ENCODE data around the gene BTF3L4. TPM values are rescaled to one million over a fixed set of nuclear protein-coding genes. Genes with fewer than 3 reads are reported as not detected.

BTF3L4 gene
- total RNA-seq, 3 donors from 2014 or later (not counting 1 experiment from before 2014, with no cell fraction given): 24.2 to 25.3 (median 25.2) TPM

GRCh38 chr1:52054496-52055065, 1.5 kb upstream of the BTF3L4 start:
- Mint-ChIP-seq H3K27ac (peak overlapping the region; percentile 92 to 95), H3K27me3 (ENCODE audit: low read depth in 2 of 2) (no peaks in the 10 kb centered on the region), H3K4me3 (peak overlapping the region; percentile 92), H3K9me3 (no peaks in the 10 kb centered on the region), H3K4me1 (peaks cover 57 to 61% of the 10 kb centered on the region in 2 donors), H3K36me3 (no peaks in the 10 kb centered on the region)
- no peaks in the 10 kb centered on the region for H3K9me3 ChIP-seq (ENCODE audit: control insufficient read depth, insufficient read depth, low read length)
- peak in 1 of 2 donors; percentile 11 for DNase-seq
- H3K4me1 ChIP-seq (ENCODE audit: control insufficient read depth, insufficient read depth, low read length): peaks cover 12% of the 10 kb centered on the region
- TF ChIP-seq CTCF (IDR thresholded peaks at IDR 0.05): no peak
- H3K36me3 ChIP-seq (ENCODE audit: control insufficient read depth, insufficient read depth, low read length): peaks cover 2% of the 10 kb centered on the region
- H3K27me3 ChIP-seq (ENCODE audit: control insufficient read depth, insufficient read depth, low read length): no peaks in the 10 kb centered on the region
- intact Hi-C loops (cut with micrococcal nuclease): no loop called here
- H3K4me3 ChIP-seq (ENCODE audit: low read length): peak overlapping the region; percentile 93
- no peak for ATAC-seq
- peak overlapping the region; percentile 85 for H3K27ac ChIP-seq (ENCODE audit: low read length)
- 8% methylated on average over 12 of the region's 13 CpGs for WGBS (ENCODE audit: insufficient coverage)

- TF ChIP-seq CTCF (IDR thresholded peaks at IDR 0.05): no peak
- peaks cover 57 to 58% of the 10 kb centered on the region in 2 donors for H3K4me1 Mint-ChIP-seq
- WGBS (ENCODE audit: insufficient coverage): 0% methylated on average over 40 of the region's 45 CpGs
- Histone ChIP-seq H3K36me3 (ENCODE audit: control insufficient read depth, insufficient read depth, low read length) (peaks cover 6% of the 10 kb centered on the region), H3K9me3 (ENCODE audit: control insufficient read depth, insufficient read depth, low read length) (no peaks in the 10 kb centered on the region), H3K4me1 (ENCODE audit: control insufficient read depth, insufficient read depth, low read length) (peaks cover 12% of the 10 kb centered on the region), H3K27ac (ENCODE audit: low read length) (peak within 1 kb of the TSS; percentile 85), H3K27me3 (ENCODE audit: control insufficient read depth, insufficient read depth, low read length) (no peaks in the 10 kb centered on the region), H3K4me3 (ENCODE audit: low read length) (peak within 1 kb of the TSS; percentile 93)
- peak within 1 kb of the TSS; percentile 92 for H3K4me3 Mint-ChIP-seq
- peak within 1 kb of the TSS; percentile 92 to 95 for H3K27ac Mint-ChIP-seq
- H3K36me3 Mint-ChIP-seq: no peaks in the 10 kb centered on the region
- DNase-seq: peak; percentile 33 to 80
- intact Hi-C loops (cut with micrococcal nuclease): no loop called here
- H3K27me3 Mint-ChIP-seq (ENCODE audit: low read depth in 2 of 2): no peaks in the 10 kb centered on the region
- H3K9me3 Mint-ChIP-seq: no peaks in the 10 kb centered on the region
- ATAC-seq: peak; percentile 12 to 40 (median 14)
Observed at GRCh38 chr1:52055066-52055865, 829 bp upstream of the BTF3L4 start, which contains the start of gene TXNDC12. TXNDC12 (minus strand) TSS chr1:52055191; CDS start chr1:52055096, 95 bp downstream.

DNA sequence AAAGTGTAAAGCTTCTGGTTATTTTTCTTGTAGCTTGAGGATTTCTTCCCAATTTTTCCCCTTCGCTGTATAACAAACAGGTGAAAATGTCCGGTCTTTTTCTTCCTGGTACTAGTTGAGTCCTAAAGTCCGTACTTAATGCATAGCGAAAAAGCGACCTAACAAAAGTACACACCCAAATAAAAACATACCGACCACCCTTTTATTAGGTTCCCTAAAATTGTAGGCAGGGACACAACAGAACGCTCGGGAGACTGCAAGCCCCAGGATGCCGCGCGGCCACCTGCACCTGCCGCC, 281 bp upstream of the BTF3L4 start:
- Histone ChIP-seq H3K27ac (ENCODE audit: low read length) (peak overlapping the region; percentile 85), H3K36me3 (ENCODE audit: control insufficient read depth, insufficient read depth, low read length) (peaks cover 11% of the 10 kb centered on the region), H3K9me3 (ENCODE audit: control insufficient read depth, insufficient read depth, low read length) (no peaks in the 10 kb centered on the region), H3K4me3 (ENCODE audit: low read length) (peak overlapping the region; percentile 93), H3K4me1 (ENCODE audit: control insufficient read depth, insufficient read depth, low read length) (peaks cover 12% of the 10 kb centered on the region), H3K27me3 (ENCODE audit: control insufficient read depth, insufficient read depth, low read length) (no peaks in the 10 kb centered on the region)
- peak overlapping the region; percentile 92 for H3K4me3 Mint-ChIP-seq
- intact Hi-C loops (cut with micrococcal nuclease): loop anchor here (1.0 kb wide), 1 partner anchor 23 kb away; the partner anchor contains the start of gene KTI12
- under 1% methylated on average over 12 of the region's 12 CpGs for WGBS (ENCODE audit: insufficient coverage)
- H3K27ac Mint-ChIP-seq: peak overlapping the region; percentile 92 to 95
- H3K27me3 Mint-ChIP-seq (ENCODE audit: low read depth in 2 of 2): no peaks in the 10 kb centered on the region
- no peaks in the 10 kb centered on the region for H3K36me3 Mint-ChIP-seq
- ATAC-seq (no peak), DNase-seq (no peak)
- H3K9me3 Mint-ChIP-seq: no peaks in the 10 kb centered on the region
- TF ChIP-seq CTCF (IDR thresholded peaks at IDR 0.05): no peak
- peaks cover 56 to 57% of the 10 kb centered on the region in 2 donors for H3K4me1 Mint-ChIP-seq

All from natural killer cell (primary cell).